ENCODE data around the gene KSR1.

KSR1 gene

GRCh38 chr17:27674335-27674734 is 218.1 kb downstream of the KSR1 start:
- H3K4me3 ChIP-seq, result no peak overlapping the region
- peaks cover 0 to 6% (median 0%) of the 10 kb centered on the region in 11 experiments; a peak in 1 of 22 replicates for H3K9me3 ChIP-seq (replicated peaks in 1 of 11)
- no peak overlapping the region for H3K9ac ChIP-seq
- no peaks in the 10 kb centered on the region for H4K20me1 ChIP-seq
- no peaks in the 10 kb centered on the region for H3K4me1 ChIP-seq
- no peak overlapping the region for H3K27ac ChIP-seq
- H3K27me3 ChIP-seq, result no peaks in the 10 kb centered on the region
- no peak overlapping the region for H3K4me2 ChIP-seq
- no peaks in the 10 kb centered on the region for H3K36me3 ChIP-seq
- TF ChIP-seq Cebpa-rat (IDR thresholded peaks at IDR 0.05), result no peak
